Measurements from ENCODE around the gene SYT5. TPM values are rescaled to one million over a fixed set of nuclear protein-coding genes. Genes with fewer than 3 reads are reported as not detected.
A peak's percentile ranks its signal among the peaks of the same experiment; 100 is the strongest.

SYT5 gene
- total and polyA plus RNA-seq, 2 donors (not counting 3 experiments of a cell fraction or from before 2014, with no cell fraction given), result 0.42 TPM; not detected in 1

DNA sequence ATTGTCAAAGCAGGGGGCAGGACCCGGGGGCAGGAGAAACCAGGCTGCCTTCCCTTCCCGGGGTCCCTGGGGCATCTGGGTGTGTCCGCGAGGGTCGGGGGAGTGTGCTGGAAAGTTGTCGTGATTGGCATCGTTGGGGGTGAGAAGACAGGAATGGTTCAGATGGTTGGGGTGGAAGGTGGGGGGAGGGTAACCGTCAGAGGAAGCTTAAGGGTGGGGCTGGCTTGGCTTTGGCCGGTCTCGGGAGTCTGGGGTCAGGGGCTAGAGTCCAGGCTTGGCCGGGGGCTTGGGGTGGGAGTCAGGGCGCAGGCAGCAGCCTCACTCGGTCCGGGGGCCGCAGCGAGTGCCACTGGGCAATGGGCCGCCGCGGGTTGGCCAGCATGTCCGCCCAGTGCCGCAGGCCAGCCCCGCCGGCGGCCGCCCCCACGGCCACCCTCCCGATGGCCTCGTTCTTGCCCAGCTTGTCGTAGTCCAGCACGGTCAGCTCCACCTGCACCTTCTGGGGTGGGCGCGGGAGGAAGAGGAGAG lies 6.8 kb downstream of the SYT5 start:
- FAIRE-seq, result no peak
- H3K4me2 ChIP-seq (ENCODE audit: insufficient read depth, low read length), result peak overlapping the region; percentile 48
- no peak for TF ChIP-seq MYC (IDR thresholded peaks at IDR 0.05; ENCODE audit: low read depth, low read length)
- no peak for TF ChIP-seq FOS (IDR thresholded peaks at IDR 0.05; ENCODE audit: borderline replicate concordance, insufficient read depth, low read length)
- no peak for TF ChIP-seq JUN (IDR thresholded peaks at IDR 0.05; ENCODE audit: borderline replicate concordance, insufficient read depth, insufficient read length, low read depth)
- no peak for TF ChIP-seq EZH2 (IDR thresholded peaks at IDR 0.05; ENCODE audit: borderline replicate concordance, low read depth, low read length, severe bottlenecking)
- TF ChIP-seq, protein P1, sequence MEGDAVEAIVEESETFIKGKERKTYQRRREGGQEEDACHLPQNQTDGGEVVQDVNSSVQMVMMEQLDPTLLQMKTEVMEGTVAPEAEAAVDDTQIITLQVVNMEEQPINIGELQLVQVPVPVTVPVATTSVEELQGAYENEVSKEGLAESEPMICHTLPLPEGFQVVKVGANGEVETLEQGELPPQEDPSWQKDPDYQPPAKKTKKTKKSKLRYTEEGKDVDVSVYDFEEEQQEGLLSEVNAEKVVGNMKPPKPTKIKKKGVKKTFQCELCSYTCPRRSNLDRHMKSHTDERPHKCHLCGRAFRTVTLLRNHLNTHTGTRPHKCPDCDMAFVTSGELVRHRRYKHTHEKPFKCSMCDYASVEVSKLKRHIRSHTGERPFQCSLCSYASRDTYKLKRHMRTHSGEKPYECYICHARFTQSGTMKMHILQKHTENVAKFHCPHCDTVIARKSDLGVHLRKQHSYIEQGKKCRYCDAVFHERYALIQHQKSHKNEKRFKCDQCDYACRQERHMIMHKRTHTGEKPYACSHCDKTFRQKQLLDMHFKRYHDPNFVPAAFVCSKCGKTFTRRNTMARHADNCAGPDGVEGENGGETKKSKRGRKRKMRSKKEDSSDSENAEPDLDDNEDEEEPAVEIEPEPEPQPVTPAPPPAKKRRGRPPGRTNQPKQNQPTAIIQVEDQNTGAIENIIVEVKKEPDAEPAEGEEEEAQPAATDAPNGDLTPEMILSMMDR (IDR thresholded peaks at IDR 0.05; ENCODE audit: extremely low read depth in 1 of 2, insufficient read depth in 1 of 2, low read depth in 1 of 2, low read length in 2 of 2), result no peak
- no peak for TF ChIP-seq POLR2A (IDR thresholded peaks at IDR 0.05; ENCODE audit: low read depth, low read length)
- no peak for TF ChIP-seq POLR2AphosphoS5 (IDR thresholded peaks at IDR 0.05; ENCODE audit: insufficient read depth, low read depth, low read length)
- TF ChIP-seq, protein P2, sequence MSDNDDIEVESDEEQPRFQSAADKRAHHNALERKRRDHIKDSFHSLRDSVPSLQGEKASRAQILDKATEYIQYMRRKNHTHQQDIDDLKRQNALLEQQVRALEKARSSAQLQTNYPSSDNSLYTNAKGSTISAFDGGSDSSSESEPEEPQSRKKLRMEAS (IDR thresholded peaks at IDR 0.05; ENCODE audit: insufficient read depth, insufficient read length), result no peak
- TF ChIP-seq GATA2 (IDR thresholded peaks at IDR 0.05; ENCODE audit: insufficient read depth, insufficient read length, low read depth, low read length), result no peak
- no peaks in the 10 kb centered on the region for H4K20me1 ChIP-seq (replicated peaks; ENCODE audit: control insufficient read depth, extremely low read depth, insufficient read depth, low read length)
- no peaks in the 10 kb centered on the region for H3K9me3 ChIP-seq (replicated peaks; ENCODE audit: control insufficient read depth, insufficient read depth, low read length)
- H3K27ac ChIP-seq (ENCODE audit: insufficient read depth, low read depth, low read length), result no peak overlapping the region
- H3K9ac ChIP-seq (replicated peaks; ENCODE audit: extremely low read depth, insufficient read depth, low read length), result no peak overlapping the region
- no peak for DNase-seq (ENCODE audit: low read depth, low spot score)
- H3K4me3 ChIP-seq (replicated peaks in 1 of 3; ENCODE audit: insufficient read depth in 1 of 3, low read depth in 1 of 3, low read length in 3 of 3), result peak overlapping the region; percentile 17 to 30 (median 19)
- H3K4me1 ChIP-seq (ENCODE audit: control insufficient read depth, extremely low read depth, insufficient read depth, low read length), result no peaks in the 10 kb centered on the region
- intact Hi-C loops (cut with micrococcal nuclease) (no loop called here), dilution Hi-C loops (cut with MboI; ENCODE audit: extremely low pct_ligation_motif_present, low sequenced_read_pairs) (no loop called here)
- no peaks in the 10 kb centered on the region for H3K9me1 ChIP-seq (replicated peaks; ENCODE audit: control insufficient read depth, extremely low read depth, insufficient read depth, low read length)
- no peaks in the 10 kb centered on the region for H3K36me3 ChIP-seq (ENCODE audit: control insufficient read depth in 2 of 2, extremely low read depth in 1 of 2, insufficient read depth in 2 of 2, low read length in 2 of 2)
- peak overlapping the region; percentile 74 for H2AFZ ChIP-seq (ENCODE audit: low read depth, low read length)
- H3K79me2 ChIP-seq (ENCODE audit: control insufficient read depth, insufficient read depth, low read length), result no peaks in the 10 kb centered on the region
- BruUV-seq (replicated peaks), result no TSS peak
- CTCF ChIA-PET, result interaction anchor here (0.6 to 1.7 kb wide), 2 partner anchors 13 to 471 kb away, joined by 4 to 6 read pairs; no protein-coding TSS in a partner anchor
- H3K27me3 ChIP-seq (ENCODE audit: control insufficient read depth in 2 of 2, insufficient read depth in 2 of 2, low read length in 2 of 2), result peaks cover 24 to 35% of the 10 kb centered on the region in 2 experiments
- POLR2A ChIA-PET, result no interaction called here

Data from endothelial cell of umbilical vein (primary cell).